ENCODE data around the gene EIF5AL1. TPM values are rescaled to one million over a fixed set of nuclear protein-coding genes. Genes with fewer than 3 reads are reported as not detected.

The EIF5AL1 gene
- total and polyA plus RNA-seq, 2 of the 4 experiments (the other 2 are of a cell fraction) = 1.1 to 1.4 TPM

Small RNAs within 50 kb of the gene (microRNA-seq; reads per million reads assigned to microRNA genes)
- gene BX248123.2 (ENCODE audit: insufficient read depth, insufficient read length) (not detected), gene RPS12P18 (ENCODE audit: insufficient read depth, insufficient read length) (not detected)

Small RNAs within 50 kb of the gene (small RNA-seq; reads per million reads assigned to genes)
- gene BX248123.2 = 0 reads per million in 5 experiments
- gene RPS12P18 = 0 reads per million in 5 experiments

Other genes starting within 250 kb of the EIF5AL1 start
- 29.2 and 29.7 TPM in 2 replicates for gene PPIF, start 165.1 kb upstream of the EIF5AL1 start, total RNA-seq (2012; rRNA removed)
- gene PPIF, start 165.1 kb upstream of the EIF5AL1 start, polyA plus RNA-seq (2012; rRNA removed) = 127 and 130 TPM in 2 replicates
- gene ZCCHC24, start 66.9 kb upstream of the EIF5AL1 start, total RNA-seq (2012; rRNA removed) = 12.2 and 15.1 TPM in 2 replicates
- gene ZCCHC24, start 66.9 kb upstream of the EIF5AL1 start, polyA plus RNA-seq (2012; rRNA removed) = 25.9 and 29.9 TPM in 2 replicates
- gene SFTPA2, start 47.9 kb downstream of the EIF5AL1 start, total RNA-seq (2012; rRNA removed) = not detected in 2 replicates
- not detected in 2 replicates for gene SFTPA2, start 47.9 kb downstream of the EIF5AL1 start, polyA plus RNA-seq (2012; rRNA removed)
- gene SFTPA1, start 98.4 kb downstream of the EIF5AL1 start, total RNA-seq (2012; rRNA removed) = not detected in 2 replicates
- not detected in 2 replicates for gene SFTPA1, start 98.4 kb downstream of the EIF5AL1 start, polyA plus RNA-seq (2012; rRNA removed)
- under 0.01 and 0.18 TPM in 2 replicates for gene NUTM2B, start 190.7 kb downstream of the EIF5AL1 start, total RNA-seq (2012; rRNA removed)
- 0.22 and 0.29 TPM in 2 replicates for gene NUTM2B, start 190.7 kb downstream of the EIF5AL1 start, polyA plus RNA-seq (2012; rRNA removed)

Data from IMR-90 (cell line).